SK-N-SH treated with all-trans-retinoic acid at 6 μM for 48 hours (cell line): ENCODE results near the gene LIMK2.

Experiments
- ATAC-seq: fragments of 200-7000 bp; cut with Tn5 transposase; 3 replicates; pipeline ENCODE4 v1.9.1; 2020; ENCODE audit warnings: mild to moderate bottlenecking, moderate library complexity
- BACH2 ChIP-seq: fragments of 250-450 bp; sonication (Bioruptor Pico); IDR thresholded peaks from 2 replicates; pipeline ENCODE4 v1.9.0; 2021; ENCODE audit warnings: mild to moderate bottlenecking, borderline replicate concordance
- CSDC2 ChIP-seq: fragments of 250-450 bp; sonication (Bioruptor Pico); IDR thresholded peaks from 2 replicates; pipeline ENCODE4 v1.5.0; 2020; ENCODE audit warnings: mild to moderate bottlenecking, moderate library complexity
- ESRRG ChIP-seq: fragments of 250-450 bp; sonication (Bioruptor Pico); IDR thresholded peaks from 2 replicates; pipeline ENCODE4 v1.6.1; 2021; ENCODE audit warnings: mild to moderate bottlenecking
- GLIS3 ChIP-seq: fragments of 250-450 bp; sonication (Bioruptor Pico); IDR thresholded peaks from 2 replicates; pipeline ENCODE4 v1.5.0; 2020; ENCODE audit warnings: mild to moderate bottlenecking, moderate library complexity
- ISL1 ChIP-seq: fragments of 250-450 bp; sonication (Bioruptor Pico); IDR thresholded peaks from 2 replicates; pipeline ENCODE4 v2.1.2; 2022; ENCODE audit warnings: mild to moderate bottlenecking, moderate library complexity
- OSR1 ChIP-seq: fragments of 250-450 bp; sonication (Bioruptor Pico); IDR thresholded peaks from 2 replicates; pipeline ENCODE4 v1.8.0; 2022; ENCODE audit warnings: moderate library complexity, mild to moderate bottlenecking, inconsistent platforms
- PPARA ChIP-seq: fragments of 250-450 bp; sonication (Bioruptor Pico); IDR thresholded peaks from 2 replicates; pipeline ENCODE4 v1.5.0; 2020; ENCODE audit warnings: mild to moderate bottlenecking, borderline replicate concordance
- RARB ChIP-seq: fragments of 250-450 bp; sonication (Bioruptor Pico); IDR thresholded peaks from 2 replicates; pipeline ENCODE4 v1.8.0; 2021; ENCODE audit warnings: mild to moderate bottlenecking, moderate library complexity
- SNAI2 ChIP-seq: fragments of 250-450 bp; sonication (Bioruptor Pico); IDR thresholded peaks from 2 replicates; pipeline ENCODE4 v1.5.0; 2020; ENCODE audit warnings: mild to moderate bottlenecking, moderate library complexity
- TCF4 ChIP-seq: fragments of 250-450 bp; sonication (Bioruptor Pico); IDR thresholded peaks from 2 replicates; pipeline ENCODE4 v1.8.0; 2021; ENCODE audit warnings: mild to moderate bottlenecking, moderate library complexity, borderline replicate concordance
- TOX ChIP-seq: fragments of 250-450 bp; sonication (Bioruptor Pico); IDR thresholded peaks from 2 replicates; pipeline ENCODE4 v1.8.0; 2021; ENCODE audit warnings: mild to moderate bottlenecking, moderate library complexity, borderline replicate concordance
- ZC3H10 ChIP-seq: fragments of 250-450 bp; sonication (Bioruptor Pico); IDR thresholded peaks from 2 replicates; pipeline ENCODE4 v1.5.1; 2021; ENCODE audit warnings: mild to moderate bottlenecking, moderate library complexity
- ZFP3 ChIP-seq: fragments of 250-450 bp; sonication (Bioruptor Pico); IDR thresholded peaks from 2 replicates; pipeline ENCODE4 v1.5.0; 2020; ENCODE audit warnings: mild to moderate bottlenecking, moderate library complexity
- ZFP30 ChIP-seq: fragments of 450-650 bp; formaldehyde crosslinking; IDR thresholded peaks from 2 replicates; pipeline ENCODE4 v1.5.0; 2022; ENCODE audit warnings: mild to moderate bottlenecking, moderate library complexity
- ZNF565 ChIP-seq: fragments of 450-650 bp; formaldehyde crosslinking; conservative IDR thresholded peaks from 2 replicates; pipeline ENCODE4 v1.5.0; 2020; ENCODE audit warnings: low read depth, mild to moderate bottlenecking, moderate library complexity
- ZNF8 ChIP-seq: fragments of 450-650 bp; formaldehyde crosslinking; IDR thresholded peaks from 2 replicates; pipeline ENCODE4 v1.5.0; 2020; ENCODE audit warnings: mild to moderate bottlenecking, moderate library complexity
- TF ChIP-seq, protein P1 (sequence below): fragments of 250-450 bp; sonication (Bioruptor Pico); IDR thresholded peaks from 2 replicates; pipeline ENCODE4 v1.8.0; 2021; ENCODE audit warnings: low read depth, mild to moderate bottlenecking, moderate library complexity, borderline replicate concordance
- TF ChIP-seq, protein P2 (sequence below): fragments of 250-450 bp; sonication (Bioruptor Pico); IDR thresholded peaks from 2 replicates; pipeline ENCODE4 v1.5.1; 2021; ENCODE audit warnings: mild to moderate bottlenecking, moderate library complexity
- TF ChIP-seq, protein P3 (sequence below): fragments of 250-450 bp; sonication (Bioruptor Pico); IDR thresholded peaks from 2 replicates; pipeline ENCODE4 v1.5.0; 2020; ENCODE audit warnings: mild to moderate bottlenecking, moderate library complexity
- TF ChIP-seq, protein P4 (sequence below): fragments of 250-450 bp; sonication (Bioruptor Pico); IDR thresholded peaks from 2 replicates; pipeline ENCODE4 v1.8.0; 2020; ENCODE audit warnings: mild to moderate bottlenecking, moderate library complexity, borderline replicate concordance

Gene LIMK2

DNA sequence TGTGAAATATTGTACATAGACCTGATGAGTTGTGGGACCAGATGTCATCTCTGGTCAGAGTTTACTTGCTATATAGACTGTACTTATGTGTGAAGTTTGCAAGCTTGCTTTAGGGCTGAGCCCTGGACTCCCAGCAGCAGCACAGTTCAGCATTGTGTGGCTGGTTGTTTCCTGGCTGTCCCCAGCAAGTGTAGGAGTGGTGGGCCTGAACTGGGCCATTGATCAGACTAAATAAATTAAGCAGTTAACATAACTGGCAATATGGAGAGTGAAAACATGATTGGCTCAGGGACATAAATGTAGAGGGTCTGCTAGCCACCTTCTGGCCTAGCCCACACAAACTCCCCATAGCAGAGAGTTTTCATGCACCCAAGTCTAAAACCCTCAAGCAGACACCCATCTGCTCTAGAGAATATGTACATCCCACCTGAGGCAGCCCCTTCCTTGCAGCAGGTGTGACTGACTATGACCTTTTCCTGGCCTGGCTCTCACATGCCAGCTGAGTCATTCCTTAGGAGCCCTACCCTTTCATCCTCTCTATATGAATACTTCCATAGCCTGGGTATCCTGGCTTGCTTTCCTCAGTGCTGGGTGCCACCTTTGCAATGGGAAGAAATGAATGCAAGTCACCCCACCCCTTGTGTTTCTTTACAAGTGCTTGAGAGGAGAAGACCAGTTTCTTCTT is 67.9 kb downstream of the LIMK2 start:
- TF ChIP-seq PPARA (CRISPR knock-in tag) (no peak), ZNF565 (CRISPR knock-in tag) (no peak), SNAI2 (CRISPR knock-in tag) (no peak), BACH2 (no peak), RARB (no peak)
- no peak for ATAC-seq

DNA sequence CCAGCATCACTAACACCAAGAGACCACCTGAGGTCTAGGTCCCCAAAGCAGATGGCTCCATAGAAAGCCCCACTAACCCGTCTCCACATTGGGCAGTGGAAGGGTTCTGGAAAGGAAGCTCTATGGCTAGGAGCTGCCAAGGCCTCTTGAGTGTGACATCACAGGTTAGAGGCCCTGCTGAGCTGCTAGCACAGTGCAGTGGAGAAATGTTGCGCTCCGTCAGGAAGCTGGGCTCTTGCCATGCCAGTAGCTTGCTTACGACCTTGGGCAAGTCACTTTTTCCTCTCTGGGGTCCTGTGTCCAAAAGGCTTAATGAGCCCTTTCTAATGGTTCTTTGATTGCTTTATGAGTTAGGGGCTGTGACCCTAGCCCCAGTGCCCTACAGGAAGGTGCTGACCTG is 69.6 kb downstream of the LIMK2 start:
- no peak for ATAC-seq
- TF ChIP-seq, protein P1, sequence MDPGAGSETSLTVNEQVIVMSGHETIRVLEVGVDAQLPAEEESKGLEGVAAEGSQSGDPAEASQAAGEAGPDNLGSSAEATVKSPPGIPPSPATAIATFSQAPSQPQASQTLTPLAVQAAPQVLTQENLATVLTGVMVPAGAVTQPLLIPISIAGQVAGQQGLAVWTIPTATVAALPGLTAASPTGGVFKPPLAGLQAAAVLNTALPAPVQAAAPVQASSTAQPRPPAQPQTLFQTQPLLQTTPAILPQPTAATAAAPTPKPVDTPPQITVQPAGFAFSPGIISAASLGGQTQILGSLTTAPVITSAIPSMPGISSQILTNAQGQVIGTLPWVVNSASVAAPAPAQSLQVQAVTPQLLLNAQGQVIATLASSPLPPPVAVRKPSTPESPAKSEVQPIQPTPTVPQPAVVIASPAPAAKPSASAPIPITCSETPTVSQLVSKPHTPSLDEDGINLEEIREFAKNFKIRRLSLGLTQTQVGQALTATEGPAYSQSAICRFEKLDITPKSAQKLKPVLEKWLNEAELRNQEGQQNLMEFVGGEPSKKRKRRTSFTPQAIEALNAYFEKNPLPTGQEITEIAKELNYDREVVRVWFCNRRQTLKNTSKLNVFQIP (CRISPR knock-in tag) = no peak
- TF ChIP-seq, all 23 proteins: peak for 0

DNA sequence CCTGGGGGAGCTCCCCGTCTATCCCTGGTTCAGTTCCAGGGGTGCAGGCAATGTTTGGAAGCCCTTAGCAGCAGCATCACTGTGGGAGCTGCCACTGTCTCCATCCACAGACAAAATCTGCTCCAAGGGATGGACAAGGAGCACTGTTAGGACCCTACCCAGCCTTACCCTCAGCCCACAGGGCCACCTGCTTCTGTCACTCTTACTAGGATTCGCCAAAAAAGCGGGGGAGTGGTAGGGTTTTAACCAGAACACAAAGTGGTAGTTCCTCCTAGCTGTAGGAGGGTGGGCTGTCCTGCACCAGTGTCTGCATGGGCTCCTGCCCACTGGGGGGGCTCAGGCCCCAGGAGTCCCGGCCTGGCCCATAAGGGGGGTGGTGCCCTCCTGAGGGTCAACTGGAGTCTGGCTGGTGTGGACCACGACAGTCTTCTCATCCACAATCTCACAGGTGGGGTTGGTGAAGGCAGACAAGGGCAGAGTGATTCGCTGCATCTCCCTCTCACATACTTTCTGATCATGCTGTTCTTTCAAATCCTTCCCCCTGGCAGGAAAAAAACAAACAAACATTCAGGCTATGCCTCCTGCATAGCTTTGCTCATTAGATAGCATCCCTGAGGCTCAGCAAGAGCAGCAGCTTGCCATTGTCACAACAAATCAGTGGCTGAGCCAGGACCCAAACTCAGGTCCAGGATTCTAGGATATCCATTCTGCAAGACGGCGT is 70.8 kb downstream of the LIMK2 start:
- no peak for ATAC-seq
- TF ChIP-seq, protein P1 (CRISPR knock-in tag) = no peak
- TF ChIP-seq OSR1 (CRISPR knock-in tag) (no peak), SNAI2 (CRISPR knock-in tag) (no peak), ZFP3 (CRISPR knock-in tag) (no peak), ESRRG (CRISPR knock-in tag) (no peak), GLIS3 (CRISPR knock-in tag) (no peak), ISL1 (no peak), RARB (no peak), PPARA (CRISPR knock-in tag) (no peak), TCF4 (CRISPR knock-in tag) (no peak), TOX (CRISPR knock-in tag) (no peak), CSDC2 (CRISPR knock-in tag) (no peak), ZNF8 (CRISPR knock-in tag) (no peak), ZC3H10 (CRISPR knock-in tag) (no peak), ZFP30 (no peak), ZNF565 (CRISPR knock-in tag) (no peak)
- TF ChIP-seq, protein P2, sequence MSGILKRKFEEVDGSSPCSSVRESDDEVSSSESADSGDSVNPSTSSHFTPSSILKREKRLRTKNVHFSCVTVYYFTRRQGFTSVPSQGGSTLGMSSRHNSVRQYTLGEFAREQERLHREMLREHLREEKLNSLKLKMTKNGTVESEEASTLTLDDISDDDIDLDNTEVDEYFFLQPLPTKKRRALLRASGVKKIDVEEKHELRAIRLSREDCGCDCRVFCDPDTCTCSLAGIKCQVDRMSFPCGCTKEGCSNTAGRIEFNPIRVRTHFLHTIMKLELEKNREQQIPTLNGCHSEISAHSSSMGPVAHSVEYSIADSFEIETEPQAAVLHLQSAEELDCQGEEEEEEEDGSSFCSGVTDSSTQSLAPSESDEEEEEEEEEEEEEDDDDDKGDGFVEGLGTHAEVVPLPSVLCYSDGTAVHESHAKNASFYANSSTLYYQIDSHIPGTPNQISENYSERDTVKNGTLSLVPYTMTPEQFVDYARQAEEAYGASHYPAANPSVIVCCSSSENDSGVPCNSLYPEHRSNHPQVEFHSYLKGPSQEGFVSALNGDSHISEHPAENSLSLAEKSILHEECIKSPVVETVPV = no peak
- TF ChIP-seq, protein P3, sequence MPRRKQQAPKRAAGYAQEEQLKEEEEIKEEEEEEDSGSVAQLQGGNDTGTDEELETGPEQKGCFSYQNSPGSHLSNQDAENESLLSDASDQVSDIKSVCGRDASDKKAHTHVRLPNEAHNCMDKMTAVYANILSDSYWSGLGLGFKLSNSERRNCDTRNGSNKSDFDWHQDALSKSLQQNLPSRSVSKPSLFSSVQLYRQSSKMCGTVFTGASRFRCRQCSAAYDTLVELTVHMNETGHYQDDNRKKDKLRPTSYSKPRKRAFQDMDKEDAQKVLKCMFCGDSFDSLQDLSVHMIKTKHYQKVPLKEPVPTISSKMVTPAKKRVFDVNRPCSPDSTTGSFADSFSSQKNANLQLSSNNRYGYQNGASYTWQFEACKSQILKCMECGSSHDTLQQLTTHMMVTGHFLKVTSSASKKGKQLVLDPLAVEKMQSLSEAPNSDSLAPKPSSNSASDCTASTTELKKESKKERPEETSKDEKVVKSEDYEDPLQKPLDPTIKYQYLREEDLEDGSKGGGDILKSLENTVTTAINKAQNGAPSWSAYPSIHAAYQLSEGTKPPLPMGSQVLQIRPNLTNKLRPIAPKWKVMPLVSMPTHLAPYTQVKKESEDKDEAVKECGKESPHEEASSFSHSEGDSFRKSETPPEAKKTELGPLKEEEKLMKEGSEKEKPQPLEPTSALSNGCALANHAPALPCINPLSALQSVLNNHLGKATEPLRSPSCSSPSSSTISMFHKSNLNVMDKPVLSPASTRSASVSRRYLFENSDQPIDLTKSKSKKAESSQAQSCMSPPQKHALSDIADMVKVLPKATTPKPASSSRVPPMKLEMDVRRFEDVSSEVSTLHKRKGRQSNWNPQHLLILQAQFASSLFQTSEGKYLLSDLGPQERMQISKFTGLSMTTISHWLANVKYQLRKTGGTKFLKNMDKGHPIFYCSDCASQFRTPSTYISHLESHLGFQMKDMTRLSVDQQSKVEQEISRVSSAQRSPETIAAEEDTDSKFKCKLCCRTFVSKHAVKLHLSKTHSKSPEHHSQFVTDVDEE (CRISPR knock-in tag) = no peak
- TF ChIP-seq, protein P4, sequence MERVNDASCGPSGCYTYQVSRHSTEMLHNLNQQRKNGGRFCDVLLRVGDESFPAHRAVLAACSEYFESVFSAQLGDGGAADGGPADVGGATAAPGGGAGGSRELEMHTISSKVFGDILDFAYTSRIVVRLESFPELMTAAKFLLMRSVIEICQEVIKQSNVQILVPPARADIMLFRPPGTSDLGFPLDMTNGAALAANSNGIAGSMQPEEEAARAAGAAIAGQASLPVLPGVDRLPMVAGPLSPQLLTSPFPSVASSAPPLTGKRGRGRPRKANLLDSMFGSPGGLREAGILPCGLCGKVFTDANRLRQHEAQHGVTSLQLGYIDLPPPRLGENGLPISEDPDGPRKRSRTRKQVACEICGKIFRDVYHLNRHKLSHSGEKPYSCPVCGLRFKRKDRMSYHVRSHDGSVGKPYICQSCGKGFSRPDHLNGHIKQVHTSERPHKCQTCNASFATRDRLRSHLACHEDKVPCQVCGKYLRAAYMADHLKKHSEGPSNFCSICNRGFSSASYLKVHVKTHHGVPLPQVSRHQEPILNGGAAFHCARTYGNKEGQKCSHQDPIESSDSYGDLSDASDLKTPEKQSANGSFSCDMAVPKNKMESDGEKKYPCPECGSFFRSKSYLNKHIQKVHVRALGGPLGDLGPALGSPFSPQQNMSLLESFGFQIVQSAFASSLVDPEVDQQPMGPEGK = no peak
